ENCODE measurements around the gene ATP2B3. TPM values are rescaled to one million over a fixed set of nuclear protein-coding genes. Genes with fewer than 3 reads are reported as not detected.

Gene ATP2B3
- total RNA-seq, 1 donor from 2014 or later: 0.60 TPM

DNA sequence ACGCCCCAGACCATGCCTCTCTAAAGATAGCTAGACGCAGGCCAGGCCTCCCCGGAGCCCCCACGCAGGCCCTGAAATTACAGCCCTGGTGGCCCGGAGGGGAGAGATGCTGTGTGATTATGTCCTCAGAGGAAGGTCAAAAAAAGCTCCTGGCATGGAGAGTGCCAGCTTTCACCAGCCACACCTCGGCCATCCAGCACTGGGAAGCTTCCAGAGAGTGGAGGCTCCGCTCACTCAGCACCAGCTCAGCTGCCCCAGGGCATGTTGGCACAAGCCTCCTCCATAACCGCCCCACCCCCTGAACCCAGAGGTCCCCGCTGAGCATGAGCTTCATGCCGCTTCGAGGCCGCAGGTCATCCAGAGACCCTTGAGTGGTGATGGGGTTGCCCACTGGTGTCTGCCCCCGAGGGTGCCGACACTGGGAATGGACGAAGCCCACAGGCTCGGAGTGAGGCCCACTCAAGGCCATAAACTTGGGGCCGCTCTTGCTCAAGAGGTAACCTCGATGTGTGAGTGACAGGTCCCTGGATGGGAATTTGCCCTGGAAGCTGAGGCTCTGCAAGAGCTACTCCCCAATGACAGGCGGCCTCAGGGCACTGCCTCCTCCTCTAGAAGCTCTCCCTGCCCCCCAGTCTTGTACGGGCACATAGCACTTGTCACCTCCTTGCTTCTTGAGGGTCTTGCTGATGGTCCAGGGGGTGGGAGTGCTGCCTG is 27.1 kb upstream of the ATP2B3 start:
- H3K36me3 Mint-ChIP-seq (ENCODE audit: insufficient read depth): no peaks in the 10 kb centered on the region
- no peaks in the 10 kb centered on the region for H3K4me1 Mint-ChIP-seq (ENCODE audit: low read depth)
- no peak overlapping the region for H3K27ac Mint-ChIP-seq
- H3K9me3 Mint-ChIP-seq (ENCODE audit: low read depth): no peaks in the 10 kb centered on the region
- no peaks in the 10 kb centered on the region for H3K27me3 Mint-ChIP-seq
- no peak overlapping the region for H3K4me3 Mint-ChIP-seq (ENCODE audit: low read depth)
- no peak for DNase-seq (ENCODE audit: low spot score, unreplicated experiment)
- TF ChIP-seq, protein P1, sequence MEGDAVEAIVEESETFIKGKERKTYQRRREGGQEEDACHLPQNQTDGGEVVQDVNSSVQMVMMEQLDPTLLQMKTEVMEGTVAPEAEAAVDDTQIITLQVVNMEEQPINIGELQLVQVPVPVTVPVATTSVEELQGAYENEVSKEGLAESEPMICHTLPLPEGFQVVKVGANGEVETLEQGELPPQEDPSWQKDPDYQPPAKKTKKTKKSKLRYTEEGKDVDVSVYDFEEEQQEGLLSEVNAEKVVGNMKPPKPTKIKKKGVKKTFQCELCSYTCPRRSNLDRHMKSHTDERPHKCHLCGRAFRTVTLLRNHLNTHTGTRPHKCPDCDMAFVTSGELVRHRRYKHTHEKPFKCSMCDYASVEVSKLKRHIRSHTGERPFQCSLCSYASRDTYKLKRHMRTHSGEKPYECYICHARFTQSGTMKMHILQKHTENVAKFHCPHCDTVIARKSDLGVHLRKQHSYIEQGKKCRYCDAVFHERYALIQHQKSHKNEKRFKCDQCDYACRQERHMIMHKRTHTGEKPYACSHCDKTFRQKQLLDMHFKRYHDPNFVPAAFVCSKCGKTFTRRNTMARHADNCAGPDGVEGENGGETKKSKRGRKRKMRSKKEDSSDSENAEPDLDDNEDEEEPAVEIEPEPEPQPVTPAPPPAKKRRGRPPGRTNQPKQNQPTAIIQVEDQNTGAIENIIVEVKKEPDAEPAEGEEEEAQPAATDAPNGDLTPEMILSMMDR (IDR thresholded peaks at IDR 0.05; ENCODE audit: unreplicated experiment): no peak

DNA sequence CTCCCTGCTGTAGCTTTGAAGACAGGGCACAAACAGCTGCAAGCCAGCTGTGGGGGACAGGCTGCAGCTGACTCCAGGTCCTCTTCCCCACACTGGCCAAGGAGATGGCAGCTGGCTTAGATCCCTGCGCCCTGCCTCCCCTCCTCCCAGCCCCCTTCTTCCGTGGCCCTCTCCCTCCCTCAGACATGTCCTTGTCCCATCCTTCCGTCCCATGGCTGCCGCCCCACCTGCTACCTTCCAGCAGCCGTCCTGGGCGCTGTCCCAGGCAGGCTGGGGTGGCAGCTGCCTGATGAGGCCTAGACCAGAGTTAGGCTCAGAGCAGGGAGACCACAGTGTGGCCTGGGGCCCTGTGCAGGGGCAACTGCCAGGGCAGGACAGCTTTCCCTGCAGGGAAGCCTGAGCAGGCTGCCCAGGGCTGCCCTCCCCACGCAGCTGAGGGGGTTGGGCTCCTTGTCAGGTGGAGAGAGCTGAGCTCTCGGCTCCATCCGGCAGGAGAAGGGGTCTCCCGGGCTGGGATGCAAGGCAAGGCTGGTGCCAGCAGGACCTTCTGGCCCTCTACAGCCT is 26.0 kb upstream of the ATP2B3 start:
- Mint-ChIP-seq H3K9me3 (ENCODE audit: low read depth) (no peaks in the 10 kb centered on the region), H3K4me1 (ENCODE audit: low read depth) (no peaks in the 10 kb centered on the region), H3K36me3 (ENCODE audit: insufficient read depth) (no peaks in the 10 kb centered on the region), H3K27ac (no peak overlapping the region), H3K27me3 (no peaks in the 10 kb centered on the region), H3K4me3 (ENCODE audit: low read depth) (no peak overlapping the region)
- no peak for DNase-seq (ENCODE audit: low spot score, unreplicated experiment)
- TF ChIP-seq, protein P1 (IDR thresholded peaks at IDR 0.05; ENCODE audit: unreplicated experiment): no peak

DNA sequence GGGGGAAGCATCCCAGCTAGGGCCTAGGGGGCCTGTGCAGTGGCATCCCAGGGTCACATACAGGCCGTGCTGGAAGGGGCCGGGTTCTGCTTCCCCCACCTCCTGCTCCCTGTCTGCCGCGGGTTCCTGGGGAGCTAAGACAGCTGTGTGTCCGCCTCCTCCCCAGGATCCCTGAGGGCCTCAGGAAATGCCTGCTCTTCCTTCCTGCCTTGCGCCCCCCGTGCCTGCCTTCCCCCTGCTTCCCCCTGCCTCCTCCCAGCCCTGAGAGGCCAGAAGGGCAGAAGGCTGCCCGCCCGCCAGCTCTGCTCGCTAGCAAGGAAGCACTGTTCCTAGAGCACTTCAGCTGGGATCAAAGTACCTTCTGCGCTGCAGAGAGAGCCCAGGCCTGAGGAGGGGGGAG is 25.5 kb upstream of the ATP2B3 start:
- Mint-ChIP-seq H3K9me3 (ENCODE audit: low read depth) (no peaks in the 10 kb centered on the region), H3K36me3 (ENCODE audit: insufficient read depth) (no peaks in the 10 kb centered on the region), H3K27me3 (no peaks in the 10 kb centered on the region), H3K4me3 (ENCODE audit: low read depth) (no peak overlapping the region), H3K4me1 (ENCODE audit: low read depth) (no peaks in the 10 kb centered on the region), H3K27ac (no peak overlapping the region)
- TF ChIP-seq, protein P1 (IDR thresholded peaks at IDR 0.05; ENCODE audit: unreplicated experiment): no peak
- DNase-seq (ENCODE audit: low spot score, unreplicated experiment): no peak

DNA sequence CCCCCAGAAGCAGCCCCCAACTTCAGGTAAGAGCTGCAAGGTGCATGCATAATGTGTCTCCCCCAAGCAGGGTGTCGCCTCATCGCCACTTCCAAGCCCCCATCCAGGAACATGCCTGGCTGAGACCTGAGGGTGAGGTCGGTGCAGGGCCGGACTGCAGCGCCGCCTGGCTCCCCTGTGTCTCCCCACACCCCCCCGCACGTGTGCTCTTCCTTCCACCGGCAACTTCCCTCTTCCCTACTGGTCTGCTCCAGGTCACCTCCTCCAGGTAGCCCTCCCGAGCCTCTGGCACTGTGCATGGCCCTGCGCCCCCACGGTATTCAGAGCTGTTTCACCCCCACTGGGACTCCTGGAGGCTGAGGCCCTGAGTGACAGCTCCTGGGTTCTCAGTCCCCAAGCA is 24.9 kb upstream of the ATP2B3 start:
- DNase-seq (ENCODE audit: low spot score, unreplicated experiment): no peak
- Mint-ChIP-seq H3K27me3 (no peaks in the 10 kb centered on the region), H3K27ac (no peak overlapping the region), H3K36me3 (ENCODE audit: insufficient read depth) (no peaks in the 10 kb centered on the region), H3K4me1 (ENCODE audit: low read depth) (no peaks in the 10 kb centered on the region), H3K4me3 (ENCODE audit: low read depth) (no peak overlapping the region), H3K9me3 (ENCODE audit: low read depth) (no peaks in the 10 kb centered on the region)
- TF ChIP-seq, protein P1 (IDR thresholded peaks at IDR 0.05; ENCODE audit: unreplicated experiment): no peak

DNA sequence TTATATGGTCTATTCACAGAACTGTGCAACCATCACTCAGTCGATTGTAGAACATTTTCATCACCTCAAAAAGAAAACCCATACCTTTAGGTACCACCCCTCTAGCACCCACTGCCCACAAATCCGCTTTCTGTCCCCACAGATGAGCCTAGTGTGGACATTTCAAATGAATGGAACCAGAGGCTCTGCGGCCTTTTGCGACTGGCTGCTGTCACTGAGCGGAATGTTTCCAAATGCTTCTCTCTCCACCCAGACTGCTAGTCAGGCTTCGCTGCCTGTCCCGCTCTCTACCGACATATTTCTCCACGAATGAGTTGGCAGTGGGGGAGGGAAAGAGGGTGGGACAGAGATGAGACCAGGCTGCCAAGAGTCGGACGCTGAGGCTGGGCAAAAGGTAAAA is 24.4 kb upstream of the ATP2B3 start:
- Mint-ChIP-seq H3K27me3 (no peaks in the 10 kb centered on the region), H3K4me3 (ENCODE audit: low read depth) (no peak overlapping the region), H3K27ac (no peak overlapping the region), H3K36me3 (ENCODE audit: insufficient read depth) (no peaks in the 10 kb centered on the region), H3K9me3 (ENCODE audit: low read depth) (no peaks in the 10 kb centered on the region), H3K4me1 (ENCODE audit: low read depth) (no peaks in the 10 kb centered on the region)
- DNase-seq (ENCODE audit: low spot score, unreplicated experiment): no peak
- TF ChIP-seq, protein P1 (IDR thresholded peaks at IDR 0.05; ENCODE audit: unreplicated experiment): no peak
